ENCODE data around the gene IQCE. TPM values are rescaled to one million over a fixed set of nuclear protein-coding genes. Genes with fewer than 3 reads are reported as not detected.

The IQCE gene
- total RNA-seq, 1 donor from 2014 or later = 29.6 TPM

DNA sequence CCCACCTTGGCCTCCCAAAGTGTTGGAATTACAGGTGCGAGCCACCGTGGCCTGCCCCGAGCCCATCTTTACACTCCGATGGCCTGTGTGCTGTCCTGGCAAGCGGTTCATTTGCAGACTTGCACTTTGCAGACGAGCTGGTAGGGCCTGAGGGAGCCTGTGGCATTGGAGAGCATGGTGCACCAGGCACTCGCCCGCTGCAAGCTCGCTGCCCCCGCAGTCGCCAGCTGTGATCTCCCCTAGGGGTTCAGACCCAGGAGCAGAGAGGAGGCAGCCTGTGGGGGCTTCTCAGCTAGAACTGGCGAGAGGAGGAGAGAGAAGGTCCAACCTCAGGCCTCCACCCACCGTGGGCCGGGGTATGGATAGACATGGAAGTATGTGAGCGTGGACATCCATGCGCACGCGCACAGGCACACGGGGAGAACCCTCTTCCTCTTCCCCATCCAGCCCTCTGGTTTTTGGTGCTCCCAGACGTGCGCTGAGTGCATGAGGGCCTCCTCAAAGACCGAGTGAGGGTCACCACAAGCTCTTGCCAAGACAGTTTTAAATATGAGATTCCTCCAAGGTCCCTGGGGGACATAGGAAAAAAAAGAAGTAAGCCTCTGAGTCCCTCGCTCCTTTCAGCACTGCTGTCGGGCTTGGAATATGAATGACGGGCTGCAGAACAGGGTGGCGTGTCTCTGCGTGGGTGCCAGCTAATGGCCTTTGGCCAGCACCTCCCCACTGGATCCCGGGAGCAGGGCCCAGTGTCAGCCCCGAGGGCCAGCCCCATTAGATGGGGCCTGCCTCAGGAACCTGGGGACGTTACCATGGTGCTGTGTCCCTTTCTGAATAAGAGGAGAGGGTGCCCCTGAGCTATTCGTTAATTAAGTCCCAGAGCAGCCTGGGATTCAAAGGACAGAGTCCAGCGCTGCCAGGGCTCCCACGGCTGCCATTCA lies 57.9 kb downstream of the IQCE start:
- Mint-ChIP-seq H3K4me3 (no peak overlapping the region), H3K27me3 (ENCODE audit: low read depth) (no peaks in the 10 kb centered on the region), H3K4me1 (peaks cover 61% of the 10 kb centered on the region), H3K36me3 (no peaks in the 10 kb centered on the region), H3K9me3 (no peaks in the 10 kb centered on the region), H3K27ac (peak overlapping the region; percentile 41)
- DNase-seq (ENCODE audit: low spot score in 2 of 2, unreplicated experiment in 2 of 2) = no peak
- TF ChIP-seq, protein P1, sequence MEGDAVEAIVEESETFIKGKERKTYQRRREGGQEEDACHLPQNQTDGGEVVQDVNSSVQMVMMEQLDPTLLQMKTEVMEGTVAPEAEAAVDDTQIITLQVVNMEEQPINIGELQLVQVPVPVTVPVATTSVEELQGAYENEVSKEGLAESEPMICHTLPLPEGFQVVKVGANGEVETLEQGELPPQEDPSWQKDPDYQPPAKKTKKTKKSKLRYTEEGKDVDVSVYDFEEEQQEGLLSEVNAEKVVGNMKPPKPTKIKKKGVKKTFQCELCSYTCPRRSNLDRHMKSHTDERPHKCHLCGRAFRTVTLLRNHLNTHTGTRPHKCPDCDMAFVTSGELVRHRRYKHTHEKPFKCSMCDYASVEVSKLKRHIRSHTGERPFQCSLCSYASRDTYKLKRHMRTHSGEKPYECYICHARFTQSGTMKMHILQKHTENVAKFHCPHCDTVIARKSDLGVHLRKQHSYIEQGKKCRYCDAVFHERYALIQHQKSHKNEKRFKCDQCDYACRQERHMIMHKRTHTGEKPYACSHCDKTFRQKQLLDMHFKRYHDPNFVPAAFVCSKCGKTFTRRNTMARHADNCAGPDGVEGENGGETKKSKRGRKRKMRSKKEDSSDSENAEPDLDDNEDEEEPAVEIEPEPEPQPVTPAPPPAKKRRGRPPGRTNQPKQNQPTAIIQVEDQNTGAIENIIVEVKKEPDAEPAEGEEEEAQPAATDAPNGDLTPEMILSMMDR (IDR thresholded peaks at IDR 0.05; ENCODE audit: unreplicated experiment) = no peak

DNA sequence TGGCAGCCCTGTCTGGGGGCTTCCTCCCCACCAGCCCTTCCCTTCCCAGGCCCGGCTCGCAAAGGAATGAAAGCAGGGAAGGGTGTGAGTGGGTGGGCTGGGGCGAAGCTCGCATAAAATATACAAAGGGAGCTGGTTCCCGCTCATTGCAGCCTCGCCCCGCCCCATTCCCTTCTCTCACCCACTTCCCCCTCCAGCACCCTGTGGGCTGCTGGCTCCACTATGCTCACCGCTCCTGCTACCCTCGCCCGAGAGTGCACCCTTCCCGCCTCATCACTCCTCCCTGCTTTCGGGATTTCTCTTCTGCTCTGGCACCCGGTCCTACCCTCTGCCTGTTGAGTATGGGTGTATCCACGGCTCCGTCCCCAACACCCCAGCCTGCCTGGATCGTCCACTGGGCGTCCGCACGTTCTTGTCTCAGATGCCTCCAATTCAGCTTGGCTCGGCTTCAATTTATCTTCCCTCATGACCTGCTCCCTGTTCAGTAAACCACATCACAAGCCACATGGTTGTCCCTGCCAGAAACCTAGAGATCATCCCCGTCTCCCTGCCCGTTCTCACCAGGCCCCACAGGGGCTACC lies 58.6 kb downstream of the IQCE start:
- Mint-ChIP-seq H3K27me3 (ENCODE audit: low read depth) (no peaks in the 10 kb centered on the region), H3K4me3 (peak overlapping the region; percentile 41), H3K9me3 (no peaks in the 10 kb centered on the region), H3K27ac (peak overlapping the region; percentile 69), H3K36me3 (no peaks in the 10 kb centered on the region), H3K4me1 (peaks cover 69% of the 10 kb centered on the region)
- TF ChIP-seq, protein P1 (IDR thresholded peaks at IDR 0.05; ENCODE audit: unreplicated experiment) = no peak
- DNase-seq (ENCODE audit: low spot score in 2 of 2, unreplicated experiment in 2 of 2) = no peak

DNA sequence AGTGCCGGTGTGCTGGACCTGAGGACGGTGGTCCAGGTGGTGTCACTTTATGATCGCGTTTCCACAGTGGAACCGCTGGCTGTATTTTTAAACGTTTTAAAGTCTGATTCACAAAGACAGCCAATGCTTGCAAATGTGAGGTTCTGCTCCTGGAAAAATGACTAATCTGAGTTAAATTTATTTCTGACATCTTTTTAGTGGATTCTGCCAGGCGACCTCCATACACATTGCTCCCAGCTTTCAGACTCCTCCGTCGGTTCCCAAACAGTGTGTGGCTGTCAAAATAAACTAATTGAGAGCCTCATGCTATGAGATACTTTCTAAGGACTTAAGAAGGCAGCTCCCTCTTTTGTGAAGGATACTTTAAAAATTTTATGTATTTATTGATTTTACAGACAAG lies 60.3 kb downstream of the IQCE start:
- Mint-ChIP-seq H3K9me3 (no peaks in the 10 kb centered on the region), H3K36me3 (no peaks in the 10 kb centered on the region), H3K4me1 (peaks cover 73% of the 10 kb centered on the region), H3K27me3 (ENCODE audit: low read depth) (no peaks in the 10 kb centered on the region), H3K27ac (peak overlapping the region; percentile 22), H3K4me3 (no peak overlapping the region)
- no peak for DNase-seq (ENCODE audit: low spot score in 2 of 2, unreplicated experiment in 2 of 2)
- TF ChIP-seq, protein P1 (IDR thresholded peaks at IDR 0.05; ENCODE audit: unreplicated experiment) = no peak

DNA sequence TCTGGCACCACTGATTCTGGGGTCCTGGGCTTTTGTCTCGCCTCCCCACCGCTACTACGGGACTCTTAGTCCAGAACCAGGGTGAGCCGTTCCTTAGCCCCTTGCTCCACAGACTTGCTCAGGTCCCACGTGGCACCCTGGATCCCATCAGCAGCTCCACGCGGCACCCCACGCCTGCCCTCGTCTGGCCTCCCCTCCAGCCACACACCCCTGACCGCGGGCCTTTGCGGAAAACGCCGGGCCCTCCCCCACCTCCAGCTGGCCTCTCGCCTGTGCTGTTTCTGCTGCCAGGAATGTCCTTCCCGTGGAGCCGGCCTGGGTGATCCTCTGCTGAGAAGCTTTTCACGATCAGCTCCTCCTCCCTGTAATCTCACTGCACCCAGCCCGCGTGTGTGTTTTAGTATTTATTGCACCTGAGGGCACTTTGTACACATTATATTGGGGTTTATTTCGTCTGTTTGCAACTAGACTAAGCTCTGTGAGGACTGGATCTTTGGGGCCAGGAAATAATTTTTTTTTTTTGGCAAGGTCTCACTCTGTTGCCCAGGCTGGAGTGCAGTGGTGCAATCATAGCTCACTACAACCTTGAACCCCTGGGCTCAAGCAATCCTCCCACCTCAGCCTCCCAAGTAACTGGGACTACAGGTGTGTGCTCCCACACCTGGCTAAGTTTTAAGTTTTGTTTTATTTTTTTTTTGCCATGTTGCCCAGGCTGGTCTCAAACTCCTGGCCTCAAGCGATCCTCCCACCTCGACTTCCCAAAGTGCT lies 62.5 kb downstream of the IQCE start:
- TF ChIP-seq, protein P1 (IDR thresholded peaks at IDR 0.05; ENCODE audit: unreplicated experiment) = no peak
- Mint-ChIP-seq H3K9me3 (no peaks in the 10 kb centered on the region), H3K4me1 (peaks cover 71% of the 10 kb centered on the region), H3K36me3 (no peaks in the 10 kb centered on the region), H3K4me3 (peak overlapping the region; percentile 24), H3K27ac (peak overlapping the region; percentile 85), H3K27me3 (ENCODE audit: low read depth) (no peaks in the 10 kb centered on the region)
- peak; percentile 51 to 67 for DNase-seq (ENCODE audit: low spot score in 2 of 2, unreplicated experiment in 2 of 2)

DNA sequence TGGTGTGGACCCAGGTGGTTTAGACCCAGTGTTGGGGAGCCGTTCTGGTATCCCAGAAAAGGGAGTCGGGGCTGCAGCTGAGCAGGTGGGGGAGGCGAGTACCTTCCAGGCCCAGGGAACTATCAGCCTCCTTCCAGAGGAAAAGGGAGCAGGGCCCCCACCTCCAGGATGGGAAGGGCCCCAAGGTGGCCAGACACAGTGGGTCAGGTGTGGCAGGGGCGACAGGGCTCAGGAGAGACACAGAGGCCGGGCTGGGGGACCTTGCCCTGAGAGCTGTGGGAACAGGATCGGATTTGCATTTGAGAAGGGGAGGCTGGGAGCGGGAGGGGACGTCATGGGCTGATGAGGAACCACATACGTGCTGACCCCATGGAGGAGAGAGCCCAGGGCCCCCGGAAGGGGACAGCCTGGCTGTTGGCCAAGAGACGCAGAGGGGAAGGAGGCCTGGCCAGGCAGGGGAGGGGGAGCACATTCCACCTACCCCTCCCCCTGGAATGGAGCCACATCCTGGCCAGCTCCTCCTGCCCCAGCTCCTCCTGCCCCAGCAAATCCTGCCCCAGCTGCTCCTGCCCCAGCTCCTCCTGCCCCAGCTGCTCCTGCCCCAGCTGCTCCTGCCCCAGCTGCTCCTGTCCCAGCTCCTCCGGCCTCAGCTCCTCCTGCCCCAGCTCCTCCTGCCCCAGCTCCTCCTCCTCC lies 63.3 kb downstream of the IQCE start:
- no peaks in the 10 kb centered on the region for H3K27me3 Mint-ChIP-seq (ENCODE audit: low read depth)
- TF ChIP-seq, protein P1 (IDR thresholded peaks at IDR 0.05; ENCODE audit: unreplicated experiment) = no peak
- no peaks in the 10 kb centered on the region for H3K36me3 Mint-ChIP-seq
- peak overlapping the region; percentile 19 for H3K4me3 Mint-ChIP-seq
- H3K9me3 Mint-ChIP-seq = no peaks in the 10 kb centered on the region
- H3K4me1 Mint-ChIP-seq = peaks cover 63% of the 10 kb centered on the region
- DNase-seq (ENCODE audit: low spot score in 2 of 2, unreplicated experiment in 2 of 2) = peak; percentile 90 to 93
- H3K27ac Mint-ChIP-seq = peak overlapping the region; percentile 85
